GM19043 (cell line): ENCODE data around the gene REG4.

Experiments used
- ATAC-seq: cut with Tn5 transposase; IDR thresholded peaks from one replicate; pipeline ENCODE4 v1.9.1; 2021; ENCODE audit warnings: low read depth; ENCODE audit not compliant: unreplicated experiment

Gene REG4

GRCh38 chr1:119782631-119783325, 28.5 kb downstream of the REG4 start:
- ATAC-seq = no peak

- no peak for ATAC-seq
These were observed 29.6 kb downstream of the REG4 start for GRCh38 chr1:119781434-119782210.

GRCh38 chr1:119779869-119780356, 31.3 kb downstream of the REG4 start:
- ATAC-seq = no peak

DNA sequence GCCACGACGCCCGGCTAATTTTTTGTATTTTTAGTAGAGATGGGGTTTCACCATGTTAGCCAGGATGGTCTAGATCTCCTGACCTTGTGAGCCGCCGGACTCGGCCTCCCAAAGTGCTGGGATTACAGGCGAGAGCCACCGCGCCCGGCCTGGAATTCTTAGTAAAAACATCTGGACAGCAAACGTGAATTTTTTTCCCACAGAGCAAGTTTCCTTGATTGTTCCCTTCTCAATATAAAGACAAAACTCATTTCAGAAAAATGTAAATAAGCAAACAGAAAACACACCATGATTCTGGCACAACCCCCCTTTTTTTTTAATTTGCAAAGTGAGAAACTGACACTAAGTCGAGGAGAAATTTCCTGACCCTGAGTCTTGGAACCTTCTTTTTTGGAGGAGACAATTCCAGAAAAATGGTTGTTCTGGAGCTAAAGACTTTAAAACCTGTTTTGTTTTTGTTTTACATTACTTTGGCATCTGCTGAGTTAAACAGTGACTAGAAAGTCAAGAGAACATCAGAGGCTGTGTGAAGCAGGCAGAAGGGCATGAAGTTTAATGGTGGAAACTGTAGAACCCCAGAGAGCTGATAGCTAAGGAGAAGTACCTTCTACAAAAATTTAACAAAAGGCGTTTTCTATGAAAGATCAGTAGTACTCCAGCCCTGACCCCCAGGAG, 32.2 kb downstream of the REG4 start:
- no peak for ATAC-seq

DNA sequence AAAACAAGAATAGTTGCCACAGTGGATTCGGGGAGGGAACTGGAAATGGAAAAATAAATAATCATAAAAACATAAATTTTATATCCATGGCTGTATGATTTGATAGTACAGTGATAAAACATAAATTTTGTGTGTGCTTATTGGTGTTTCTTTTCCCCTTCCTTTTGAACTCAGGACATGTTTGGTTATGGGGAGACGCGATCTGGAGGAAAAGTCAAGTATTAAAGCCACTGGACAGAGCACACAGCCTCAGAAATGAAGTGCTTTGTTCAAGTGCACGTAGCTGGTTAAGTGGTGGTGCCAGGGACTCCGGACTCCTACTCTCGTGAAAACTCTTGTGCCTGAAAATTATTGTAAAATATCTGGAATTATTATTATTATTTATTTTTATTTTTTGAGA, 32.9 kb downstream of the REG4 start:
- ATAC-seq = no peak

- no peak for ATAC-seq
These were observed 36.3 kb downstream of the REG4 start for GRCh38 chr1:119774746-119775490.

DNA sequence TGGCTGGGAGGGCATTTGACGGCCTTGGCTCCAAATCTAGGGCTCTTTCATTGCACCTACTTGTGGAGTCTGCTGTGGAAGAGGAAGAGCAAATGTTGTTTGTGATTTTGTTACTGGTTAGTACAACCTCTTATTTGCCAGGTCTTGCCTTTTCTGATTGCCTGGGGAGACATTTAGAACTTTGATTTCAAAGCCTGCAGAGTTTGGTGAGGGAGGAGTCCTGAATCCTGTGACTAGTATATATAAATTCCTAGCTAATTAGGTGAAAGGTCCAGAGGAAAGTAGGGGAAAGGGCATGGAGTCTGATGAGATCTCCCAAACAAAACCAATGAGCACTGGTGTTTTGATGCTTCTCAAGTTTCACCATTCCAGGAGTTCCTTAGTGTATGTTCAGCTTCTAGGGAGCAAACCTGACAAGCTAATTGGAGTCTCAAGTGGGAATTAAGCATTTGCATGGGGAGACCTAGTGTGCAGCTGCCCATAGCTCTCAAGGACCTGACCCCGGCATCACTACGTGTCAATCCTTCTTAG, 37.5 kb downstream of the REG4 start:
- no peak for ATAC-seq

GRCh38 chr1:119772298-119772697, 39.0 kb downstream of the REG4 start:
- no peak for ATAC-seq

GRCh38 chr1:119771770-119772169, 39.5 kb downstream of the REG4 start:
- ATAC-seq = no peak

DNA sequence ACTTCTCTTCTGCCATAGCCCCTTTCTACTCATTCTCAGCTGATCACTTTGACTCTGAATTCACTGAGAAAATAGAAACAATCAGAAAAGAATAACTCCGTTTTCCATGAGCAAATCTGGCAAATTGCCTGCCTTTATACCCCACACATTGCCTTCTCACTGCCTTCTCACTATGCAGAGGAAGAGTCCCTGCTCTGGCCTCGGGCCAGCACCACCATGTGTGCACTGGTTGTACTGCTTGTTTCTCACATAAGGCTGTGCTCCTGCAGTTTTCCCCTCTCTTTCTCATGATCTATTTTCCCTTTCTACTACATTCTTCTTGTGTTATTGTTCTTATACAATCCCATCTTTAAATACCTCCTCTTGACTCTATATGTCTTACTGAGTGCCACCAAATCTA, 40.2 kb downstream of the REG4 start:
- ATAC-seq = no peak

- ATAC-seq = no peak
These were observed 42.5 kb downstream of the REG4 start, which contains the start of gene HMGCS2 for GRCh38 chr1:119768778-119769177. Gene HMGCS2 (minus strand): TSS chr1:119768905. CDS start chr1:119768844, 61 bp downstream.

- ATAC-seq = no peak
These were observed 43.8 kb downstream of the REG4 start for GRCh38 chr1:119767486-119767885.

GRCh38 chr1:119766374-119766794, 44.9 kb downstream of the REG4 start:
- no peak for ATAC-seq

- no peak for ATAC-seq
These were observed 47.0 kb downstream of the REG4 start for GRCh38 chr1:119764220-119764619.

DNA sequence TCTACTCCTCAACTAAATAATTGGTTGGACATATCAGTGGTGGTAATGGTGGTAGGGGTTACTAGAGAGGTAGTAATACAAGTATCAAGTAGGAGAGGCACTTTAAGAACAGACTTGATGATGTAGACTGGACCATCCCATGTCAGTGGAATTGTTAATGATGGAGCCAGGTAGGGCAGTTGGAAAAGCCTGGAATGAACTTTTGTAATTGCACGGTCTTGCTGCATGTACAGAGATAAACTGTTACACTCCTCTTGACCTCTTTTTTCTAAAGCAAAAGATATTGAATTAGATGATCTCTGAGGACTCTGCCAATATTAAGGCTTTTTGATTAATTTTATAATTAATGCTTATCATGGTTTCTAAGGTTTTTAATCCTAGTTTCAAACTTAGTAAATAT, 48.3 kb downstream of the REG4 start:
- no peak for ATAC-seq

GRCh38 chr1:119762409-119762808, 48.9 kb downstream of the REG4 start:
- no peak for ATAC-seq

DNA sequence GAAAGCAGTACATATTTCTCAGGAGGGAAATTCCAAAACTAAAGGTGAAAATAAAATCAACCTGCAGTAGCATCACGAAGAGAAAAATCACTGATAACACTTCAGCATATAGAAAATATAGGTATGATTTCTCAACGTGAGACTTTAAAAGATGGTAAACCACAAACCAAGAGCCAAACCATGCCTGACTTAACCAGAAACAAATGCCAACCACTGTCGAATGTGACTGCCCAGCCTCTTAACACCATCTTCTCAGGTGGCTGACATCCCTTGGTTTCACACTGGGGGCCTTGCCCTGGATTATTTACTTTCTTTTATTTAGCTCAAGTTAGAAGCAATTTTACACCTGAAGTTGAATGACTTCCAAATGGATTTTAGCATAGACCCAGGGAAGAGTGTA, 52.7 kb downstream of the REG4 start:
- no peak for ATAC-seq

GRCh38 chr1:119752592-119752991, 58.7 kb downstream of the REG4 start:
- ATAC-seq = no peak

GRCh38 chr1:119748040-119748439, 63.2 kb downstream of the REG4 start:
- no peak for ATAC-seq

GRCh38 chr1:119747451-119747850, 63.8 kb downstream of the REG4 start:
- no peak for ATAC-seq
